B cell (primary cell): ENCODE measurements around the gene IPO11. TPM values are rescaled to one million over a fixed set of nuclear protein-coding genes. Genes with fewer than 3 reads are reported as not detected.

Experiments
- ATAC-seq: fragments of 200-7000 bp; cut with Tn5 transposase; one replicate; pipeline ENCODE4 v1.10.0; 2021; ENCODE audit warnings: low read depth, mild to moderate bottlenecking, moderate number of reproducible peaks, moderate library complexity
- CTCF ChIA-PET: fragments of 350-600 bp; sonication (Branson Sonifier 250); formaldehyde crosslinking; loops from one replicate; lab custom pipeline; 2021; ENCODE audit warnings: antibody characterized with exemption, inconsistent platforms; lab: Charles Lee
- POLR2A ChIA-PET: fragments of 350-600 bp; sonication (Branson Sonifier 250); formaldehyde crosslinking; loops from one replicate; lab custom pipeline; 2021; ENCODE audit warnings: antibody characterized with exemption; lab: Charles Lee
- DNase-seq: peaks from one replicate; pipeline ENCODE4 v3.0.0; 2013
- H2AFZ ChIP-seq: 2 replicates; pipeline ENCODE4 v1.6.1; 2012; ENCODE audit warnings: mild to moderate bottlenecking, low read depth, low read length; ENCODE audit not compliant: insufficient read depth, poor library complexity, severe bottlenecking
- H3K27ac ChIP-seq, 2 donors: 1 replicate in 1 of 2; 2 replicates in 1 of 2; pipeline ENCODE4 v1.5.1; 2012 to 2013; ENCODE audit warnings: low read length in 2 of 2, mild to moderate bottlenecking in 2 of 2, moderate library complexity in 1 of 2
- H3K27me3 ChIP-seq, 4 experiments: fragments of 200-600 bp in 1 of 4; sonication (generic) in 1 of 4; replicated peaks in 1 of 4; 1 replicate in 2 of 4; 2 replicates in 2 of 4; pipeline versions ENCODE4 v1.6.1 to v1.7.0; 2013 to 2016; ENCODE audit warnings: low read length in 3 of 4, mild to moderate bottlenecking in 2 of 4, mixed read lengths in 1 of 4, moderate library complexity in 1 of 4; ENCODE audit not compliant: insufficient read depth in 4 of 4, control insufficient read depth in 3 of 4; ENCODE audit errors: control extremely low read depth in 1 of 4
- H3K36me3 ChIP-seq, 2 experiments: replicated peaks in 1 of 2; 1 replicate in 1 of 2; 2 replicates in 1 of 2; pipeline versions ENCODE4 v1.6.1 to v1.7.1; 2013; ENCODE audit warnings: low read length in 1 of 2; ENCODE audit not compliant: insufficient read depth in 2 of 2, control insufficient read depth in 1 of 2; ENCODE audit errors: control extremely low read depth in 1 of 2, extremely low read depth in 1 of 2
- H3K4me1 ChIP-seq, 2 donors: fragments of 200-600 bp in 1 of 2; sonication (generic) in 1 of 2; 1 replicate in 1 of 2; 2 replicates in 1 of 2; pipeline versions ENCODE4 v1.5.1 to v1.6.1; 2013 to 2017; ENCODE audit warnings: low read length in 2 of 2; ENCODE audit not compliant: control insufficient read depth in 2 of 2, insufficient read depth in 2 of 2
- H3K4me2 ChIP-seq: replicated peaks from 2 replicates; pipeline ENCODE3; 2012; ENCODE audit warnings: mild to moderate bottlenecking, low read depth, low read length; ENCODE audit not compliant: poor library complexity, severe bottlenecking
- H3K4me3 ChIP-seq, 5 experiments: fragments of 200-600 bp in 1 of 5; sonication (generic) in 1 of 5; 1 replicate in 3 of 5; 2 replicates in 2 of 5; pipeline versions ENCODE4 v1.5.1 to v1.7.0; 2011 to 2016; ENCODE audit warnings: low read length in 4 of 5, mild to moderate bottlenecking in 4 of 5, low read depth in 2 of 5, control low read depth in 1 of 5, moderate library complexity in 1 of 5; ENCODE audit not compliant: insufficient read depth in 1 of 5; ENCODE audit errors: control extremely low read depth in 1 of 5, extremely low read depth in 1 of 5
- H3K79me2 ChIP-seq: fragments of 200-600 bp; sonication (generic); one replicate; pipeline ENCODE4 v1.6.0; 2016; ENCODE audit warnings: low read length; ENCODE audit not compliant: control insufficient read depth, insufficient read depth
- H3K9ac ChIP-seq: fragments of 200-600 bp; sonication (generic); 2 replicates; pipeline ENCODE4 v1.6.1; 2017; ENCODE audit warnings: mild to moderate bottlenecking, low read length, moderate library complexity
- H3K9me3 ChIP-seq, 3 donors: one replicate each; pipeline versions ENCODE4 v1.6.1 to v1.7.1; 2013; ENCODE audit warnings: low read length in 2 of 3; ENCODE audit not compliant: control insufficient read depth in 2 of 3, insufficient read depth in 1 of 3; ENCODE audit errors: control extremely low read depth in 1 of 3
- H4K20me1 ChIP-seq: 2 replicates; pipeline ENCODE4 v1.6.0; 2012; ENCODE audit warnings: mild to moderate bottlenecking, low read length; ENCODE audit not compliant: insufficient read depth, control insufficient read depth, poor library complexity, severe bottlenecking
- H3K27ac Mint-ChIP-seq: one replicate; pipeline ENCODE4 v1.8.0; 2021; ENCODE audit warnings: mixed read lengths
- H3K27me3 Mint-ChIP-seq: one replicate; pipeline ENCODE4 v1.8.0; 2021; ENCODE audit warnings: mixed read lengths
- H3K4me1 Mint-ChIP-seq: one replicate; pipeline ENCODE4 v1.8.0; 2021; ENCODE audit warnings: mixed read lengths
- H3K4me3 Mint-ChIP-seq: one replicate; pipeline ENCODE4 v1.8.0; 2021; ENCODE audit warnings: mixed read lengths
- H3K9me3 Mint-ChIP-seq: one replicate; pipeline ENCODE4 v1.8.0; 2022; ENCODE audit warnings: mixed read lengths; ENCODE audit not compliant: insufficient read depth
- CTCF ChIP-seq: fragments of 200-600 bp; IDR thresholded peaks from one replicate; pipeline ENCODE4 v1.8.0; 2022; ENCODE audit warnings: antibody characterized with exemption, mild to moderate bottlenecking
- EZH2 ChIP-seq: IDR thresholded peaks from 2 replicates; pipeline ENCODE4 v1.6.1; 2012; ENCODE audit warnings: borderline replicate concordance, low read depth, mild to moderate bottlenecking, moderate library complexity, low read length; ENCODE audit not compliant: insufficient read depth, poor library complexity, severe bottlenecking
- WGBS: methylation state at CpG from one replicate; pipeline ENCODE4 v1.1.5; 2013; ENCODE audit warnings: missing lambda C conversion rate; ENCODE audit not compliant: insufficient coverage; 5-methylcytosine and 5-hydroxymethylcytosine counted together
- intact Hi-C: fragments of 100-400 bp; cut with micrococcal nuclease; formaldehyde crosslinking; loops from one replicate; pipeline ENCODE4 v1.10.0; 2022
- polyA plus RNA-seq: library from polyadenylated mRNA; depleted of rRNA; stranded (reverse); fragments of >200 nt; gene quantifications from 2 replicates; pipeline ENCODE4 v1.2.3, GENCODE V29; 2012
- total RNA-seq, 2 donors: library from RNA; stranded (reverse); fragments of 120-200 nt in 1 of 2; gene quantifications; 1 replicate in 1 of 2; 2 replicates in 1 of 2; pipeline versions ENCODE4 v1.2.3 to v1.2.4, GENCODE V29; 2013 to 2022

Gene IPO11
- total and polyA plus RNA-seq, 2 donors (not counting 1 experiment from before 2014, with no cell fraction given), result 3.8 to 37.4 TPM

GRCh38 chr5:62579761-62580160, 167.2 kb downstream of the IPO11 start:
- DNase-seq, result no peak
- ChIA-PET POLR2A (no interaction called here), CTCF (no interaction called here)
- H3K27ac Mint-ChIP-seq, result no peak overlapping the region
- Histone ChIP-seq H4K20me1 (no peaks in the 10 kb centered on the region), H3K27me3 (no peaks in the 10 kb centered on the region), H2AFZ (no peak overlapping the region), H3K4me1 (peaks cover 0 to 7% of the 10 kb centered on the region in 2 donors), H3K4me2 (no peak overlapping the region), H3K9ac (no peak overlapping the region), H3K36me3 (peaks cover 0 to 6% of the 10 kb centered on the region in 2 experiments), H3K9me3 (no peaks in the 10 kb centered on the region), H3K79me2 (no peaks in the 10 kb centered on the region), H3K27ac (no peak overlapping the region), H3K4me3 (no peak overlapping the region)
- H3K4me1 Mint-ChIP-seq, result peaks cover 8% of the 10 kb centered on the region
- no peak overlapping the region for H3K4me3 Mint-ChIP-seq
- WGBS, result no CpG with 5 or more reads among the region's 5 CpGs
- H3K27me3 Mint-ChIP-seq, result no peaks in the 10 kb centered on the region
- no peak for TF ChIP-seq EZH2
- no peak for TF ChIP-seq CTCF
- intact Hi-C loops, result no loop called here
- ATAC-seq, result no peak
- H3K9me3 Mint-ChIP-seq, result no peaks in the 10 kb centered on the region

- POLR2A ChIA-PET, result no interaction called here
- Histone ChIP-seq H3K36me3 (peaks cover 0 to 4% of the 10 kb centered on the region in 2 experiments), H3K9me3 (no peaks in the 10 kb centered on the region), H3K4me3 (no peak overlapping the region), H3K9ac (no peak overlapping the region), H2AFZ (no peak overlapping the region), H4K20me1 (no peaks in the 10 kb centered on the region), H3K27me3 (no peaks in the 10 kb centered on the region), H3K79me2 (no peaks in the 10 kb centered on the region), H3K27ac (no peak overlapping the region), H3K4me2 (no peak overlapping the region), H3K4me1 (peaks cover 0 to 7% of the 10 kb centered on the region in 2 donors)
- TF ChIP-seq EZH2 (no peak), CTCF (no peak)
- Mint-ChIP-seq H3K4me1 (peaks cover 8% of the 10 kb centered on the region), H3K9me3 (no peaks in the 10 kb centered on the region), H3K27me3 (no peaks in the 10 kb centered on the region), H3K4me3 (no peak overlapping the region), H3K27ac (no peak overlapping the region)
- intact Hi-C loops, result no loop called here
- DNase-seq (no peak), ATAC-seq (no peak)
- CTCF ChIA-PET, result no interaction called here
- 31% methylated on average over 7 of the region's 8 CpGs for WGBS
These were observed 169.5 kb downstream of the IPO11 start for GRCh38 chr5:62581836-62582597.
